BLaER1 (cell line): ENCODE data around the gene CCDC63.

Experiments used
- H3K27ac ChIP-seq: shearing (Covaris generic); formaldehyde crosslinking; 2 replicates; pipeline ENCODE4 v1.8.1; 2022
- H3K27me3 ChIP-seq: shearing (Covaris generic); formaldehyde crosslinking; 2 replicates; pipeline ENCODE4 v1.8.1; 2022
- H3K36me3 ChIP-seq: shearing (Covaris generic); formaldehyde crosslinking; 2 replicates; pipeline ENCODE4 v1.8.1; 2022
- H3K4me1 ChIP-seq: shearing (Covaris generic); formaldehyde crosslinking; 2 replicates; pipeline ENCODE4 v1.8.1; 2022
- H3K4me2 ChIP-seq: shearing (Covaris generic); formaldehyde crosslinking; 2 replicates; pipeline ENCODE4 v1.8.1; 2022
- H3K4me3 ChIP-seq: shearing (Covaris generic); formaldehyde crosslinking; 2 replicates; pipeline ENCODE4 v1.8.1; 2022
- H3K9ac ChIP-seq: shearing (Covaris generic); formaldehyde crosslinking; 2 replicates; pipeline ENCODE4 v1.8.1; 2022
- H3K9me3 ChIP-seq: shearing (Covaris generic); formaldehyde crosslinking; 2 replicates; pipeline ENCODE4 v1.8.1; 2022
- H4K20me1 ChIP-seq: shearing (Covaris generic); formaldehyde crosslinking; 2 replicates; pipeline ENCODE4 v1.8.1; 2022
- Cebpa-rat ChIP-seq: shearing (Covaris generic); IDR thresholded peaks from 2 replicates; pipeline ENCODE4 v1.8.1; 2022

CCDC63 gene

DNA sequence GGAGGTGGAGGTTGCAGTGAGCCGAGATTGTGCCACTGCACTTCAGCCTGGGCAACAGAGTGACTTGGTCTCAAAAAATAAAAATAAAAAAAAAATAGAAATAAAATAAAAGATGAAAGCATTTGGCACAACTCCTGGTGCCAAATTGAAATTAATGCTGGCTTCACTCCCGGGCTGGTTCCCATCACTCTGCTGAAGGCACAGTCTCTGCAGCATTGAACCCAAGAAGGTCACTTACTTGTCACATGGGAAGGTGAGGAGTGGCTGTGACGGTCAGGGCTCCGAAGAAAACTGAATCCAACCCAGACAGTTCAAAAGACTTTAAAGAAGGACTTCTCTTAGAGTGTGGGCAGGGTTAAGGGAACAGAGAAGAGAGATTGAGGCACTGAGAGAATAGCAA lies 10.5 kb upstream of the CCDC63 start:
- Histone ChIP-seq H3K9me3 (no peaks in the 10 kb centered on the region), H3K9ac (no peak overlapping the region), H3K36me3 (no peaks in the 10 kb centered on the region), H3K27ac (no peak overlapping the region), H3K4me2 (no peak overlapping the region), H4K20me1 (no peaks in the 10 kb centered on the region), H3K4me1 (no peaks in the 10 kb centered on the region), H3K4me3 (no peak overlapping the region), H3K27me3 (no peaks in the 10 kb centered on the region)
- TF ChIP-seq Cebpa-rat = no peak

DNA sequence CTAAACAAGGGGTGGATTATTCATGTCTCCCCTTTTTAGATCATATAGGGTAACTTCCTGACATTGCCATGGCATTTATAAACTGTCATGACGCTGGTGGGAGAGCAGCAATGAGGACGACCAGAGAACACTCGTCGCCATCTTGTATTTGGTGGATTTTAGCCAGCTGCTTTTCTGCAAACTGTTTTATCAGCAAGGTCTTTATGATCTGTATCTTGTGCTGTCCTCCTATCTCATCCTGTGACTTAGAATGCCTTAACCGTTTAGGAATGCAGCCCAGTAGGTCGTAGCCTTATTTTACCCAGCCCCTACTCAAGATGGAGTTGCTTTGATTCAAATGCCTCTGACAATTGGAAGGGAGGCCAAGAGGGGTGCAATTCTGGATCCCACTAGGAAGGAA lies 5.8 kb upstream of the CCDC63 start:
- Histone ChIP-seq H4K20me1 (no peaks in the 10 kb centered on the region), H3K27ac (no peak overlapping the region), H3K36me3 (no peaks in the 10 kb centered on the region), H3K27me3 (no peaks in the 10 kb centered on the region), H3K9me3 (no peaks in the 10 kb centered on the region), H3K4me3 (no peak overlapping the region), H3K4me1 (no peaks in the 10 kb centered on the region; the same call in 1 of the 2 replicates), H3K4me2 (no peak overlapping the region), H3K9ac (no peak overlapping the region)
- no peak for TF ChIP-seq Cebpa-rat

DNA sequence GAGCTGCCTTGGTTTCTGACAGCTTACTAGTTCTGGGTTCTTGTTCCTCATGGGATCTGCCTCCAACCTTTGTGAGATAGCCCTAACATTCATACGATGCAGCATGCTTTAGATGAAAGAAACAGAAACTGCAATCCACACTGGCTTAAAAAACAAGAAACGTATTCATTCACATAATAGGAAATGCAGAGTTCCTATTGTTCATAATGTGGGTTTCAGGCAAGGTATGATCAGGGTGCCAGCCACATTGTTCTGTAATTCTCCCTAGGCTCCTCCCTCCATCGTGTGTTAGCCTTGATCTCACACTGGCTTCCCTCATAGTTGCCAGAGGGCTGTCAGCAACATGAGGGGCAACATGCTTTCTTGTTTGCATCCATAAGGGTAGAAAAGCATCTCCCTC lies 2.7 kb upstream of the CCDC63 start:
- Histone ChIP-seq H3K9ac (no peak overlapping the region), H3K27me3 (peaks cover 8% of the 10 kb centered on the region; the same call in 1 of the 2 replicates), H3K9me3 (no peaks in the 10 kb centered on the region), H4K20me1 (no peaks in the 10 kb centered on the region), H3K4me3 (no peak overlapping the region), H3K4me1 (no peaks in the 10 kb centered on the region; the same call in 1 of the 2 replicates), H3K4me2 (no peak overlapping the region), H3K27ac (no peak overlapping the region), H3K36me3 (no peaks in the 10 kb centered on the region)
- no peak for TF ChIP-seq Cebpa-rat

DNA sequence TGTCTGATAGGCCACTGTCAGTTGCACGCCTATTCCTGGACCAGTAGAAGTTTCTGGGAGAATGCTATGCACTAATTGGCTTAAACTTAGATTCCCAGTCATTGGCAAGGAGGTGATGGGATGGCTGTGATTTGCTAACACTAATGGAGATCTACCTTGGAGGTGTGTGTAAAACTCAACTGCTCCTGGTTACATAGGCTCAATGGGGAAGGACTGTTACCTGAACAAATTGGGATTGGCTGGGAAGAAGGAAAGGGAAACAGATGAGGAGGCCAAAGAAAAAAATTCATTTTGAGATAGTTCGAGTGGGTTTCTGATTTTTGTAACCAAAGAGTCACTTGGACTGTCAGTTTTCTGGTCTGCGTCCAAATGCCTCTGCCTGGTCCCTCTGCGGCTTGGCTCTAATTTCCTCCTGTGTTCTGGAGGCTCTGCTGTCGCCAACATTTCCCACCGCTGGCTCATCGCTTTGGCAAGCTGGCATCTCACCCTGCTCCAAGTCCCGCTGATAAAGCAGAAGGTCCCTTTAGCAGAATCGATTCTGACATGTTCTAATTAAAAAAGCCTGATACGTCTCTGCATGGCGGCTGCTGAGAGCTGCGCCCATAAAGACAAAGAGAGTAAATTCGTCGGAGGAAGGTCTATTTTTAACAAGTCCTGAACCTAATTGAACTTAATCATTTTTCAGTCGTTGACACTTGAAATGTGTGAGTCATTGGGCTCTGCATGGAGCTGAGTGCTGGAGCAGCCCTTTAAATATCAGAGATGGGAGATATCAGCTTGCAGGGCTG lies 2.0 kb upstream of the CCDC63 start:
- Histone ChIP-seq H3K27ac (no peak overlapping the region), H3K4me2 (no peak overlapping the region), H3K36me3 (no peaks in the 10 kb centered on the region), H4K20me1 (no peaks in the 10 kb centered on the region), H3K9me3 (no peaks in the 10 kb centered on the region), H3K4me3 (no peak overlapping the region), H3K9ac (no peak overlapping the region), H3K27me3 (peaks cover 8% of the 10 kb centered on the region; the same call in 1 of the 2 replicates), H3K4me1 (peaks cover 3% of the 10 kb centered on the region; the same call in 1 of the 2 replicates)
- TF ChIP-seq Cebpa-rat = no peak

DNA sequence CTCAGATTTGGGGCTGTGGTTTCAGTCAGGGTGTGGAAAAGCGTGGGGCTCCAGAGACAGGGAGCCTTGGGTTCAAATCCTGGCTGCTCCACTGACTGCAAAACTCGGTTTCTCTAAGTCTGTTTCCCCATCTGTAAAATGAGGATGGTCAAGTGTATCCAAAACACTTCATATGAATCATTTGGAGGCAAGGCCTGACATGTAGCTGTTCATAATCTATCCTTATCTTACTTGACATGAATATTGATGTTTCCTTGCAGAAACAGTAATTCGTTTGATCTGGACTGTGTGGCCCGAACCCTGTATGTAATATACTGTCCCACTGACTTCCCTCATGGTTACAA lies 1.5 kb upstream of the CCDC63 start:
- H3K4me1 ChIP-seq = peaks cover 4% of the 10 kb centered on the region; the same call in 1 of the 2 replicates
- TF ChIP-seq Cebpa-rat = no peak
- H3K36me3 ChIP-seq = no peaks in the 10 kb centered on the region
- H3K27ac ChIP-seq = no peak overlapping the region
- H3K9ac ChIP-seq = no peak overlapping the region
- no peak overlapping the region for H3K4me3 ChIP-seq
- peaks cover 8% of the 10 kb centered on the region; the same call in 1 of the 2 replicates for H3K27me3 ChIP-seq
- H3K4me2 ChIP-seq = no peak overlapping the region
- no peaks in the 10 kb centered on the region for H4K20me1 ChIP-seq
- H3K9me3 ChIP-seq = no peaks in the 10 kb centered on the region

DNA sequence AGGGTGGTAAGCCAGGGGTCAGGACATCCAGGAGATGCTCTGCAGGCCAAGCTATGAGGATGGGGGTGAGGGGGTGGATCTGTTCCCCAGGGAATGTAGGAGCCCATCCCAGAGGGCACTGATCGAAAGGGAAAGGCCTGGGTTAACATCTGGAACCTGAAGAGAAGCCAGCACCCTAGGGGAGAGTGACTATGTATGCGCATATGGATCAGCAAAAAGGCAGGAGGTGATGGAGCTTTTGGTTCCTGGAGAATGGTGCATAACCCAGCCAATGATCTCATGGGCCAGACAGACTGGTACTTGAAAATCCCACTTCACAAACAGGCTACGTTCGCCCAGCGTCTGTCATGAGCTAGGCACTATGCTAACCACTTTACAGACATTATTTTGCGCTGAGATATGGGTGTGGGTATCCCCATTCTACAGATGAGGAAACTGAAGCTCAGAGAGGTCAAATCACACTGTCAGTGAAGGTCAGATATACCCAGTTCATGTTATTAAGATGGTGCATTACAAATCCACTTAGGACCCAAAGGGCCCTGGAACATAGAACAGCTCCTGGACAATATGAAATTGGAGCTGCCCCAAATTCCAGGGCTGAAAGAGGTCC lies 1.6 kb downstream of the CCDC63 start:
- no peaks in the 10 kb centered on the region for H3K9me3 ChIP-seq
- no peak overlapping the region for H3K9ac ChIP-seq
- TF ChIP-seq Cebpa-rat = no peak
- H3K4me3 ChIP-seq = no peak overlapping the region
- H3K4me2 ChIP-seq = no peak overlapping the region
- H3K27me3 ChIP-seq = peaks cover 8% of the 10 kb centered on the region; the same call in 1 of the 2 replicates
- no peak overlapping the region for H3K27ac ChIP-seq
- H4K20me1 ChIP-seq = no peaks in the 10 kb centered on the region
- peaks cover 4% of the 10 kb centered on the region; the same call in 1 of the 2 replicates for H3K4me1 ChIP-seq
- H3K36me3 ChIP-seq = no peaks in the 10 kb centered on the region

DNA sequence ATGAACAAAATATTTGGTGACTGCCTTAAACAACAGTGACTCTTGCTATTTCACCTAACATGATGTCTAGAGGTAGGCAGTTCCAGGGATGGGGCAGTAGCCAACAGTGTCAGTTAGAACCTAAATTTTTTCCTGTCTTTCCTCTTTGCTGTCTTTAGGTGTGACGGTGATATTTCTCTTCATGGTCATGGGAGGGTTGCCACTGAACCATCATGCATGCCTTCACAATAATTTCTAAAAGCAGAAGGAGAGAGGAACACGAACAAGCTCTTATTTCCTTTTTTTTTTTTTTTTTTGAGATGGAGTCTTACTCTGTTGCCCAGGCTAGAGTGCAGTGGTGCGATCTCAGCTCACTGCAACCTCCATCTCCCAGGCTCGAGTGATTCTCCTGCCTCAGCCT lies 2.4 kb downstream of the CCDC63 start:
- no peaks in the 10 kb centered on the region for H3K36me3 ChIP-seq
- no peak overlapping the region for H3K9ac ChIP-seq
- TF ChIP-seq Cebpa-rat = no peak
- no peak overlapping the region for H3K27ac ChIP-seq
- H3K4me3 ChIP-seq = no peak overlapping the region
- 0 out of 2 replicates have a peak, but pooled peaks cover 4% of the 10 kb centered on the region for H3K4me1 ChIP-seq
- H3K27me3 ChIP-seq = peaks cover 8% of the 10 kb centered on the region; the same call in 1 of the 2 replicates
- H3K4me2 ChIP-seq = no peak overlapping the region
- H4K20me1 ChIP-seq = no peaks in the 10 kb centered on the region
- no peaks in the 10 kb centered on the region for H3K9me3 ChIP-seq

DNA sequence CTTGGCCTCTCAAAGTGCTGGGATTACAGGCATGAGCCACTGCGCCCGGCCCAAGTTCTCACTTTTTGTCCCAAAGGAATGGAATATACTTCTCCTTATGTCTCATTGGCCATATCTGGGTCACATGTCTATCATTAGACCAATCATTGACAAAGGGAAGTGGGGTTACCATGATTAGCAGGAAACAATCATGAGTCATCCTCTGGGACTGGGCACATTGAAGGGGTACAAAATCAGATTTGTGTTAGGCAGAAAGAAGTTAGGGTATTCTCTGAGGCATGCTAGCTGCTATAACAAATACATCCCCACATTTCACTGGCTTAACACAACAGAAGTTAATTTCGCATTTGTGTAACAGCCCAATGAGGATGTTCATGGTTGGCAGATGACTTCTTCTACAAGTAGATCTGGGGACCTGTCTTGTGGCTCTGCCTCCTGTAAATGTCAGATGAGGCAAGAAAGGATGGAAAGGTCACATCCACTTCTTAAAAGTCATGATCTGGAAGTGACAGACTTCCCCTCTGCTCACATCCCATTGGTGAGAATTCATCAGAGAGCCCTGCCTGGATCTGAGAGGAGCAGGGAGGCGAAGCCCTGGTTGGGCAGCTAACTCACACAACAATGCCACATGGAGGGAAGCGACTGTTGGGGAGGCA lies 3.1 kb downstream of the CCDC63 start:
- no peaks in the 10 kb centered on the region for H3K36me3 ChIP-seq
- H3K4me2 ChIP-seq = no peak overlapping the region
- H3K27me3 ChIP-seq = peaks cover 8% of the 10 kb centered on the region; the same call in 1 of the 2 replicates
- peaks cover 6% of the 10 kb centered on the region for H3K4me1 ChIP-seq
- H3K9ac ChIP-seq = no peak overlapping the region
- H4K20me1 ChIP-seq = no peaks in the 10 kb centered on the region
- TF ChIP-seq Cebpa-rat = no peak
- no peaks in the 10 kb centered on the region for H3K9me3 ChIP-seq
- no peak overlapping the region for H3K27ac ChIP-seq
- no peak overlapping the region for H3K4me3 ChIP-seq

DNA sequence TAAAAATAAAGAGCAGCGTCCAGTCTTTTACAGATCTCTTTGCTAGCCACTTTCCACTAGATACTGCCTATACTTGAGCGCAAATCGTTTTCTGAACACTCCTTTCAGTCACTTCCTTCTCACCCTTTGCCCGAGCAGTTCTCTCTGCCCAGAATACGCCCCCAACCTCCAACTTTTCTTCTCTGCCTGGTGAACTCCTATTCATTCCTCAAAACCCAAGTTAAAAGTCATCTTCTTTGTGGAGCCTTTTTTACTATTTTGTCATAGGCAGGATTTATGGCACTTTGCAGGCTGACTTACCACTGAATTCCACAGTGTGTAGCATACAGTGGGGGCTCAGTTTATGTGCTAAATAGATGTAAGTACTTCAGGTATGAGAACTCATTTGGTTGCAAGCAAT lies 4.0 kb downstream of the CCDC63 start:
- Histone ChIP-seq H3K27me3 (peaks cover 8% of the 10 kb centered on the region; the same call in 1 of the 2 replicates), H3K4me1 (peaks cover 13% of the 10 kb centered on the region), H3K9ac (no peak overlapping the region), H3K9me3 (no peaks in the 10 kb centered on the region), H3K4me3 (no peak overlapping the region), H3K36me3 (no peaks in the 10 kb centered on the region), H3K4me2 (no peak overlapping the region), H3K27ac (no peak overlapping the region), H4K20me1 (no peaks in the 10 kb centered on the region)
- TF ChIP-seq Cebpa-rat = no peak

DNA sequence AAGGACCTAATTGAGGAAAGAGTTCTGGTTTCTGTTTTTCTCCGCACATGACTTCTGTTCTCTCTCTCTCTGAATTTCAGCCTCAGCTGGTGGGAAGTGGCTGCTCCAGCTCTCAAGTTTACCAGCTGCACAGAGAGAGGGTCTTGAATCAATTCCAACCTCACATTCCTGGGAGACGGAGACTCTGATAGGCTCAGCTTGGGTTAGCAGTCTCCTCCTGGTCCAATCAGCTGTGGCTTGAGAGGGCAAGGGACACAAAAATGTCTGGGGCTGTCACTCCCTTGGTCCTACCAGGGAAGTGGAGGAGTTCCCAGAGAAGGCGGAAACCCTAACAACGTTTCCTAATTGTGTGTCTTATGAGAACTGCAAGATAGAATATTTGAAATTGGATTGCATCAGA lies 7.0 kb downstream of the CCDC63 start:
- TF ChIP-seq Cebpa-rat = no peak
- Histone ChIP-seq H3K4me3 (no peak overlapping the region), H3K27ac (no peak overlapping the region), H3K27me3 (no peaks in the 10 kb centered on the region), H3K4me2 (no peak overlapping the region), H3K9ac (no peak overlapping the region), H3K4me1 (peaks cover 13% of the 10 kb centered on the region), H3K9me3 (no peaks in the 10 kb centered on the region), H4K20me1 (no peaks in the 10 kb centered on the region), H3K36me3 (no peaks in the 10 kb centered on the region)
